Measurements from ENCODE around the gene TNIK. TPM values are rescaled to one million over a fixed set of nuclear protein-coding genes. Genes with fewer than 3 reads are reported as not detected.

TNIK gene
- total and polyA plus RNA-seq, 2 of the 4 experiments (the other 2 are of a cell fraction): 3.4 to 6.3 TPM

DNA sequence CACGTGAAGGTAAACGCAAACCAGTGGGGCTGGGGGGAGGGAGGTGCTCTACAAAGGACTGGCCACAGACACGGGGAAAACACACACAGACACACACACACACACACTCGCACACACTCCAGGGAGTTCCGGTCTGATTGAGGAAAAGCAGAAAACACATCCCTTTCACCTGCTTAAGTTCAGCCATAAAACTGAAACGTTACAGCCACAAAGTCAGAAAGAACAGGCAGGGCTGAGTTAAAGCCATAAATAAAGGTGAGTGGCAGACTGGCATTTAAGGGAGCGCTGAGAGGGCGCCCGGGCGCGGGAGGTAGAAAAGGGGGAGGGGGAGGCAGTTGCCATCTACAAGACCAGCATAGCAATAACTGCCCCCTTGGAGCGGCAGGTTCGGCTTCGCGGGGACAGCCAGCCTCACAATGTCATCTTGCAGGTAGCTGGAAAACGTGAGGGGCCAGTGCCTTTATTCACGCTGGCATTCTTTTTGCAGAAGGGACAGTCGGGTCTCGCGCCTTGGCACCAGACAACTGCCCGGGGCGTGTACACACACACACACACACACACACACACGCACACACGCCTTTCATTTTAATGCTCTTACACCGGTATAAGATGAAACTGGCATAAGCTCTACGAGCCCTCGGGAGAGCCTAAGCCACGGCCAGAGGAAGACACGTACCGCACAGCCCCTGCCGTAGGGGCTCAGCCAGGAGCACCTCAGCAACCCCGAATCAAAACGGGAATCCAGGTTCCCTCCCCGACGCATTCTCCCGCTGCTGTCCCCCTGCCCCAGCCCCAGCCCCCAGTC lies 866 bp downstream of the TNIK start:
- Histone ChIP-seq H2AK5ac (ENCODE audit: low read depth, low read length) (0 out of 2 replicates have a peak overlapping the region, but pooled peaks have one; percentile 3), H2BK5ac (ENCODE audit: low read depth, low read length, poor library complexity, severe bottlenecking) (no peak overlapping the region), H3K27ac (ENCODE audit: insufficient read depth, low read length) (peak overlapping the region; percentile 62), H3K56ac (ENCODE audit: extremely low read depth, insufficient read depth, low read length) (no peak overlapping the region), H3K79me1 (ENCODE audit: low read depth in 1 of 2, low read length in 2 of 2) (peaks cover 8% of the 10 kb centered on the region in 2 experiments; a peak in 3 of 4 replicates), H2AK9ac (replicated peaks; ENCODE audit: low read depth, low read length, poor library complexity) (peak overlapping the region; percentile 11), H2BK20ac (ENCODE audit: low read depth, low read length) (no peak overlapping the region), H3K9me3 (ENCODE audit: control insufficient read depth, insufficient read depth, low read length) (no peaks in the 10 kb centered on the region), H2BK120ac (ENCODE audit: low read depth, low read length) (peak overlapping the region; percentile 18; the same call in 1 of the 2 replicates), H3K4me3 (ENCODE audit: insufficient read depth, low read depth, low read length) (peak overlapping the region; percentile 86), H3K9ac (ENCODE audit: low read depth, low read length) (peak overlapping the region; percentile 66), H3K27me3 (ENCODE audit: control insufficient read depth, insufficient read depth, low read length) (no peaks in the 10 kb centered on the region), H3K4ac (ENCODE audit: low read depth, low read length) (peak overlapping the region; percentile 19; the same call in 1 of the 2 replicates), H3K36me3 (ENCODE audit: control insufficient read depth, insufficient read depth, low read length) (no peaks in the 10 kb centered on the region), H4K5ac (ENCODE audit: low read depth, low read length) (no peak overlapping the region; the same call in 1 of the 2 replicates), H3K18ac (ENCODE audit: low read depth, low read length) (peak overlapping the region; percentile 34; the same call in 1 of the 2 replicates), H2BK15ac (ENCODE audit: low read depth, low read length) (no peak overlapping the region; the same call in 2 of the 3 replicates), H4K8ac (ENCODE audit: low read depth in 2 of 2, low read length in 2 of 2) (peak overlapping the region in 1 of 2 experiments; percentile 18; a peak in 1 of 4 replicates), H4K91ac (ENCODE audit: insufficient read depth, low read depth, low read length) (peak overlapping the region; percentile 20; the same call in 1 of the 2 replicates), H3K4me2 (ENCODE audit: low read depth, low read length) (peak overlapping the region; percentile 90), H3K4me1 (ENCODE audit: control insufficient read depth, insufficient read depth, low read length) (peaks cover 3% of the 10 kb centered on the region), H3K9me1 (ENCODE audit: insufficient read depth, low read length) (no peaks in the 10 kb centered on the region; the same call in 1 of the 2 replicates), H3K14ac (replicated peaks; ENCODE audit: low read depth, low read length) (peak overlapping the region; percentile 54; the same call in 1 of the 2 replicates), H4K20me1 (ENCODE audit: insufficient read depth, low read length) (no peaks in the 10 kb centered on the region), H2AFZ (replicated peaks; ENCODE audit: low read length, poor library complexity) (peak overlapping the region; percentile 96), H3K23ac (ENCODE audit: low read depth, low read length) (peak overlapping the region; percentile 6; the same call in 1 of the 2 replicates)
- intact Hi-C loops (cut with micrococcal nuclease) (loop anchor here (5.0 kb wide), 1 partner anchor 87 kb away; no protein-coding TSS in a partner anchor), in situ Hi-C loops (cut with MboI; ENCODE audit: low sequenced_read_pairs) (no loop called here), dilution Hi-C loops (cut with HindIII; ENCODE audit: low sequenced_read_pairs, unreplicated experiment) (no loop called here)
- DNase-seq (peak; percentile 36), ATAC-seq (ENCODE audit: low read depth) (peak; percentile 8)
- POLR2A ChIA-PET (ENCODE audit: unreplicated experiment): no interaction called here
- BruUV-seq (replicated peaks): TSS peak; percentile 33
- WGBS, 2 experiments (ENCODE audit: extremely low coverage in 2 of 2, insufficient read length in 1 of 2): 1% methylated on average over 14 of the region's 36 CpGs; no CpG with 5 or more reads in 1 of the 2 experiments
- TF ChIP-seq, protein P1, sequence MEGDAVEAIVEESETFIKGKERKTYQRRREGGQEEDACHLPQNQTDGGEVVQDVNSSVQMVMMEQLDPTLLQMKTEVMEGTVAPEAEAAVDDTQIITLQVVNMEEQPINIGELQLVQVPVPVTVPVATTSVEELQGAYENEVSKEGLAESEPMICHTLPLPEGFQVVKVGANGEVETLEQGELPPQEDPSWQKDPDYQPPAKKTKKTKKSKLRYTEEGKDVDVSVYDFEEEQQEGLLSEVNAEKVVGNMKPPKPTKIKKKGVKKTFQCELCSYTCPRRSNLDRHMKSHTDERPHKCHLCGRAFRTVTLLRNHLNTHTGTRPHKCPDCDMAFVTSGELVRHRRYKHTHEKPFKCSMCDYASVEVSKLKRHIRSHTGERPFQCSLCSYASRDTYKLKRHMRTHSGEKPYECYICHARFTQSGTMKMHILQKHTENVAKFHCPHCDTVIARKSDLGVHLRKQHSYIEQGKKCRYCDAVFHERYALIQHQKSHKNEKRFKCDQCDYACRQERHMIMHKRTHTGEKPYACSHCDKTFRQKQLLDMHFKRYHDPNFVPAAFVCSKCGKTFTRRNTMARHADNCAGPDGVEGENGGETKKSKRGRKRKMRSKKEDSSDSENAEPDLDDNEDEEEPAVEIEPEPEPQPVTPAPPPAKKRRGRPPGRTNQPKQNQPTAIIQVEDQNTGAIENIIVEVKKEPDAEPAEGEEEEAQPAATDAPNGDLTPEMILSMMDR (conservative IDR thresholded peaks at IDR 0.05; ENCODE audit: low read depth, low read length): no peak
- TF ChIP-seq, protein P2, sequence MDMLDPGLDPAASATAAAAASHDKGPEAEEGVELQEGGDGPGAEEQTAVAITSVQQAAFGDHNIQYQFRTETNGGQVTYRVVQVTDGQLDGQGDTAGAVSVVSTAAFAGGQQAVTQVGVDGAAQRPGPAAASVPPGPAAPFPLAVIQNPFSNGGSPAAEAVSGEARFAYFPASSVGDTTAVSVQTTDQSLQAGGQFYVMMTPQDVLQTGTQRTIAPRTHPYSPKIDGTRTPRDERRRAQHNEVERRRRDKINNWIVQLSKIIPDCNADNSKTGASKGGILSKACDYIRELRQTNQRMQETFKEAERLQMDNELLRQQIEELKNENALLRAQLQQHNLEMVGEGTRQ (IDR thresholded peaks at IDR 0.05; ENCODE audit: low read depth, low read length): no peak
- no peak for TF ChIP-seq CHD1 (IDR thresholded peaks at IDR 0.05; ENCODE audit: low read depth, low read length)
- TF ChIP-seq POLR2A (IDR thresholded peaks at IDR 0.05; ENCODE audit: low read depth, low read length): no peak
- no peak for TF ChIP-seq MXI1 (IDR thresholded peaks at IDR 0.05; ENCODE audit: borderline replicate concordance, low read depth, low read length)
- no peak for TF ChIP-seq CEBPB (IDR thresholded peaks at IDR 0.05; ENCODE audit: low read depth, low read length)
- no peak for TF ChIP-seq RAD21 (IDR thresholded peaks at IDR 0.05; ENCODE audit: low read length)
- no peak for TF ChIP-seq SMC3 (IDR thresholded peaks at IDR 0.05; ENCODE audit: low read depth, low read length)
- no peak for TF ChIP-seq BHLHE40 (IDR thresholded peaks at IDR 0.05; ENCODE audit: low read depth, low read length)
- no peak for TF ChIP-seq MAZ (IDR thresholded peaks at IDR 0.05; ENCODE audit: borderline replicate concordance, low read depth, low read length)
- TF ChIP-seq, protein P3, sequence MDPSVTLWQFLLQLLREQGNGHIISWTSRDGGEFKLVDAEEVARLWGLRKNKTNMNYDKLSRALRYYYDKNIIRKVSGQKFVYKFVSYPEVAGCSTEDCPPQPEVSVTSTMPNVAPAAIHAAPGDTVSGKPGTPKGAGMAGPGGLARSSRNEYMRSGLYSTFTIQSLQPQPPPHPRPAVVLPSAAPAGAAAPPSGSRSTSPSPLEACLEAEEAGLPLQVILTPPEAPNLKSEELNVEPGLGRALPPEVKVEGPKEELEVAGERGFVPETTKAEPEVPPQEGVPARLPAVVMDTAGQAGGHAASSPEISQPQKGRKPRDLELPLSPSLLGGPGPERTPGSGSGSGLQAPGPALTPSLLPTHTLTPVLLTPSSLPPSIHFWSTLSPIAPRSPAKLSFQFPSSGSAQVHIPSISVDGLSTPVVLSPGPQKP (IDR thresholded peaks at IDR 0.05; ENCODE audit: borderline replicate concordance, low read depth, low read length): no peak
- TF ChIP-seq NFE2L2 (IDR thresholded peaks at IDR 0.05; ENCODE audit: low read depth, low read length): no peak
- CTCF ChIA-PET: interaction anchor here (0.6 kb wide), 1 partner anchor 40 kb away, joined by 4 read pairs; no protein-coding TSS in a partner anchor

Data from IMR-90 (cell line).